ENCODE measurements around the gene CYBC1. TPM values are rescaled to one million over a fixed set of nuclear protein-coding genes. Genes with fewer than 3 reads are reported as not detected.

Gene CYBC1
- total RNA-seq, 2 experiments from 2014 or later: 470 to 679 TPM

GRCh38 chr17:82436601-82437324 is 13.8 kb downstream of the CYBC1 start:
- DNase-seq (ENCODE audit: low spot score): no peak
- CTCF ChIA-PET (ENCODE audit: unreplicated experiment): no interaction called here
- Histone ChIP-seq H3K9me2 (ENCODE audit: insufficient read depth, low read length) (no peaks in the 10 kb centered on the region), H3K4me2 (ENCODE audit: low read length) (no peak overlapping the region), H4K20me1 (ENCODE audit: insufficient read depth, low read length) (no peaks in the 10 kb centered on the region), H3K79me2 (ENCODE audit: insufficient read depth, low read depth, low read length) (no peaks in the 10 kb centered on the region), H3K4me3 (ENCODE audit: low read depth, low read length, poor library complexity, severe bottlenecking) (no peak overlapping the region), H3K4me1 (ENCODE audit: insufficient read depth, low read length, poor library complexity, severe bottlenecking) (peaks cover 11% of the 10 kb centered on the region), H3K36me3 (ENCODE audit: insufficient read depth, low read length) (peaks cover 70% of the 10 kb centered on the region), H3K27ac (ENCODE audit: low read depth, low read length, poor library complexity, severe bottlenecking) (no peak overlapping the region), H2AFZ (ENCODE audit: low read length) (no peak overlapping the region), H3K9me3 (ENCODE audit: low read length) (no peaks in the 10 kb centered on the region)
- no peak for TF ChIP-seq CTCF (conservative IDR thresholded peaks at IDR 0.05; ENCODE audit: low read length)
- no peak for TF ChIP-seq EZH2phosphoT487 (IDR thresholded peaks at IDR 0.05; ENCODE audit: borderline replicate concordance, low read depth, low read length)
- POLR2A ChIA-PET: interaction anchor here (0.7 kb wide), 1 partner anchor 497 kb away, joined by 3 read pairs; no protein-coding TSS in a partner anchor
- no TSS peak for BruUV-seq (replicated peaks)
- intact Hi-C loops (cut with micrococcal nuclease; ENCODE audit: unreplicated experiment): no loop called here

GRCh38 chr17:82435601-82436583 is 14.7 kb downstream of the CYBC1 start:
- TF ChIP-seq EZH2phosphoT487 (IDR thresholded peaks at IDR 0.05; ENCODE audit: borderline replicate concordance, low read depth, low read length): no peak
- TF ChIP-seq CTCF (conservative IDR thresholded peaks at IDR 0.05; ENCODE audit: low read length): no peak
- DNase-seq (ENCODE audit: low spot score): no peak
- Histone ChIP-seq H3K79me2 (ENCODE audit: insufficient read depth, low read depth, low read length) (no peaks in the 10 kb centered on the region), H4K20me1 (ENCODE audit: insufficient read depth, low read length) (no peaks in the 10 kb centered on the region), H3K4me2 (ENCODE audit: low read length) (no peak overlapping the region), H2AFZ (ENCODE audit: low read length) (no peak overlapping the region), H3K4me3 (ENCODE audit: low read depth, low read length, poor library complexity, severe bottlenecking) (no peak overlapping the region), H3K9me3 (ENCODE audit: low read length) (no peaks in the 10 kb centered on the region), H3K36me3 (ENCODE audit: insufficient read depth, low read length) (peaks cover 63% of the 10 kb centered on the region), H3K27ac (ENCODE audit: low read depth, low read length, poor library complexity, severe bottlenecking) (no peak overlapping the region), H3K9me2 (ENCODE audit: insufficient read depth, low read length) (no peaks in the 10 kb centered on the region), H3K4me1 (ENCODE audit: insufficient read depth, low read length, poor library complexity, severe bottlenecking) (peaks cover 11% of the 10 kb centered on the region)
- POLR2A ChIA-PET: interaction anchor here (0.7 kb wide), 1 partner anchor 497 kb away, joined by 3 read pairs; no protein-coding TSS in a partner anchor
- CTCF ChIA-PET (ENCODE audit: unreplicated experiment): no interaction called here
- no TSS peak for BruUV-seq (replicated peaks)
- intact Hi-C loops (cut with micrococcal nuclease; ENCODE audit: unreplicated experiment): no loop called here
